B cell (primary cell): ENCODE measurements around the gene CDHR2.

ENCODE experiments used
- EZH2 ChIP-seq: IDR thresholded peaks from 2 replicates; pipeline ENCODE4 v1.6.1; 2012; ENCODE audit warnings: borderline replicate concordance, low read depth, mild to moderate bottlenecking, moderate library complexity, low read length; ENCODE audit not compliant: insufficient read depth, poor library complexity, severe bottlenecking
- TF ChIP-seq, protein P1 (sequence below): fragments of 200-600 bp; IDR thresholded peaks from one replicate; pipeline ENCODE4 v1.8.0; 2022; ENCODE audit warnings: antibody characterized with exemption, mild to moderate bottlenecking

DNA sequence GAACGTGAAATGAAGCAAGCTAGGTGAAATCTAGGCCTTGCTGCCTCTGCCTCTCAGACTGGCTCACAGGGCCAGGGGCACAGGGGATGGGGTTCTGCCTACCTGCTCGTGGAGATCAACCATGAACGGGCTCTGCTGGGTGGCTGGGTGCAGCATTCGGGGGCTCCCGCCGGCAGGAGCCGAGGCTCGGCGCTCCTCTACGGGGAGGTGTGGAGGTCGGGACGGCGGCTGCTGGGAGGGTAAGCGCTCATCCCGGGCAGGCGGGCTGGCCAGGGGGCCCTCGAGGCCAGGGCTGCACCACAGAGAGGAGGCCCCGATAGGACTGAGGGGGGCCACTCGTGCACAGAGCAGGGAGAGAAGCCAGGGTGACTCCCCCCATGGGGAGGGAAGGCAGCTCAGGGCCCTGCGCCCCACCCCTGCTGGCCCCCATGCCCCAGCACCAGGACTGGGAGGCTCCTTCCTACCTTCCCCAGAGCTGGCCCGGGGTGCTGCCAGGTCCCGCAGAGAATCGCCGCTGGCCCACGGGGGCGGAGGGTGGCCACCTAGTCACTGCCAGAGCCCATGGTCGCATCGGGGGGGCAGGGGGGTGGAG is 17.1 kb upstream of the CDHR2 start:
- TF ChIP-seq, protein P1, sequence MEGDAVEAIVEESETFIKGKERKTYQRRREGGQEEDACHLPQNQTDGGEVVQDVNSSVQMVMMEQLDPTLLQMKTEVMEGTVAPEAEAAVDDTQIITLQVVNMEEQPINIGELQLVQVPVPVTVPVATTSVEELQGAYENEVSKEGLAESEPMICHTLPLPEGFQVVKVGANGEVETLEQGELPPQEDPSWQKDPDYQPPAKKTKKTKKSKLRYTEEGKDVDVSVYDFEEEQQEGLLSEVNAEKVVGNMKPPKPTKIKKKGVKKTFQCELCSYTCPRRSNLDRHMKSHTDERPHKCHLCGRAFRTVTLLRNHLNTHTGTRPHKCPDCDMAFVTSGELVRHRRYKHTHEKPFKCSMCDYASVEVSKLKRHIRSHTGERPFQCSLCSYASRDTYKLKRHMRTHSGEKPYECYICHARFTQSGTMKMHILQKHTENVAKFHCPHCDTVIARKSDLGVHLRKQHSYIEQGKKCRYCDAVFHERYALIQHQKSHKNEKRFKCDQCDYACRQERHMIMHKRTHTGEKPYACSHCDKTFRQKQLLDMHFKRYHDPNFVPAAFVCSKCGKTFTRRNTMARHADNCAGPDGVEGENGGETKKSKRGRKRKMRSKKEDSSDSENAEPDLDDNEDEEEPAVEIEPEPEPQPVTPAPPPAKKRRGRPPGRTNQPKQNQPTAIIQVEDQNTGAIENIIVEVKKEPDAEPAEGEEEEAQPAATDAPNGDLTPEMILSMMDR = no peak
- no peak for TF ChIP-seq EZH2
